ENCODE results near the gene TACC2. TPM values are rescaled to one million over a fixed set of nuclear protein-coding genes. Genes with fewer than 3 reads are reported as not detected.
"Not testable (repeated sequence)": the region's sequence is repeated elsewhere in the genome, so short reads cannot be mapped to it uniquely, and the experiment has no call there.

The TACC2 gene
- total and polyA plus RNA-seq, 12 donors: 68.1 to 451 (median 364) TPM

- TF ChIP-seq CTCF (IDR thresholded peaks at IDR 0.05): no peak
Measured at GRCh38 chr10:122199070-122199469, 210.1 kb downstream of the TACC2 start.

GRCh38 chr10:122199689-122200088 is 210.7 kb downstream of the TACC2 start:
- Histone ChIP-seq H3K27me3 (no peaks in the 10 kb centered on the region), H3K9me3 (no peaks in the 10 kb centered on the region), H3K27ac (peak overlapping the region in 8 of 10 donors; percentile 21 to 63 (median 50)), H3K4me1 (peaks cover 0 to 35% (median 15%) of the 10 kb centered on the region in 9 donors), H3K4me3 (no peak overlapping the region), H3K36me3 (peaks cover 0 to 62% (median 5%) of the 10 kb centered on the region in 9 donors)
- DNase-seq (no peak), ATAC-seq (peak in 6 of 8 donors; percentile 9 to 49 (median 31))
- no peak for TF ChIP-seq CTCF (IDR thresholded peaks at IDR 0.05)
- WGBS, 2 donors: 87 to 92% methylated on average over 6 of the region's 6 CpGs
- intact Hi-C loops (cut with DNase I): loop anchor here in 1 of 10 donors (5.0 kb wide), 1 partner anchor 42 kb away; no protein-coding TSS in a partner anchor

More at GRCh38 chr10:122199070-122199469, 210.1 kb downstream of the TACC2 start:
- DNase-seq: peak; percentile 41 to 54
- Histone ChIP-seq H3K4me3 (no peak overlapping the region), H3K27me3 (no peaks in the 10 kb centered on the region), H3K27ac (peak overlapping the region in 9 of 10 donors; percentile 9 to 63 (median 52)), H3K9me3 (no peaks in the 10 kb centered on the region), H3K4me1 (peaks cover 0 to 35% (median 15%) of the 10 kb centered on the region in 9 donors), H3K36me3 (peaks cover 0 to 68% (median 5%) of the 10 kb centered on the region in 9 donors)
- intact Hi-C loops (cut with DNase I): loop anchor here in 1 of 10 donors (5.0 kb wide), 1 partner anchor 42 kb away; no protein-coding TSS in a partner anchor
- 40 to 59% methylated on average over 9 of the region's 9 CpGs for WGBS, 2 donors
- peak; percentile 76 to 95 (median 90) for ATAC-seq

GRCh38 chr10:122201401-122201800 is 212.4 kb downstream of the TACC2 start:
- H3K27me3 ChIP-seq: no peaks in the 10 kb centered on the region
- intact Hi-C loops (cut with DNase I): no loop called here
- ATAC-seq: no peak
- no peaks in the 10 kb centered on the region for H3K9me3 ChIP-seq
- peaks cover 0 to 51% (median 0%) of the 10 kb centered on the region in 9 donors for H3K36me3 ChIP-seq
- H3K4me3 ChIP-seq: no peak overlapping the region
- peak overlapping the region in 1 of 10 donors; percentile 45 for H3K27ac ChIP-seq
- peaks cover 0 to 41% (median 11%) of the 10 kb centered on the region in 9 donors for H3K4me1 ChIP-seq
- WGBS, 2 donors: 76 to 79% methylated on average over 9 of the region's 9 CpGs
- TF ChIP-seq CTCF (IDR thresholded peaks at IDR 0.05): no peak
- DNase-seq: no peak

- DNase-seq, ATAC-seq: not testable (repeated sequence)
- WGBS, 2 donors: 92 to 98% methylated on average over 28 to 33 of the region's 33 CpGs
Measured at GRCh38 chr10:122203180-122203579, 214.2 kb downstream of the TACC2 start.

More at GRCh38 chr10:122203180-122203579, 214.2 kb downstream of the TACC2 start:
- Histone ChIP-seq H3K36me3 (peaks cover 0 to 39% (median 0%) of the 10 kb centered on the region in 9 donors), H3K4me1 (peaks cover 0 to 52% (median 21%) of the 10 kb centered on the region in 9 donors)
- H3K27ac ChIP-seq; H3K4me3 ChIP-seq; H3K9me3 ChIP-seq; H3K27me3 ChIP-seq; intact Hi-C loops (cut with DNase I): not testable (repeated sequence)
